K562 (cell line): ENCODE data around the gene TXNRD2. TPM values are rescaled to one million over a fixed set of nuclear protein-coding genes. Genes with fewer than 3 reads are reported as not detected.
A peak's percentile ranks its signal among the peaks of the same experiment; 100 is the strongest.

Experiments used
- ATAC-seq: fragments of 200-7000 bp; cut with Tn5 transposase; 3 replicates; pipeline ENCODE4 v1.9.1; 2020; ENCODE audit warnings: moderate library complexity
- BruUV-seq: library from RNA; stranded (reverse); fragments of 400-500 nt; replicated peaks from 2 replicates; lab custom pipeline; 2021; lab: Mats Ljungman, UMichigan
- CTCF ChIA-PET: fragments of 300-600 bp; formaldehyde crosslinking; extraction: SDS; loops from one replicate; lab custom pipeline; 2021; ENCODE audit warnings: low intra/inter-chr PET ratio; lab: Yijun Ruan, JAX
- POLR2A ChIA-PET: fragments of 300-600, 350-650 bp; sonication (Branson Sonifier 250); formaldehyde crosslinking; extraction: SDS; loops from one replicate; lab custom pipeline; 2021; ENCODE audit warnings: antibody characterized with exemption, inconsistent platforms; lab: Yijun Ruan, JAX
- DNase-seq, 4 experiments: peaks; one replicate each; pipeline versions ENCODE4 v3.0.0 to v3.0.0-alpha.2; 2011 to 2018; ENCODE audit warnings: low spot score in 3 of 4, mixed read lengths in 3 of 4; ENCODE audit errors: extremely low read depth in 1 of 4
- FAIRE-seq: peaks from 2 replicates; lab custom pipeline; 2011; peaks lifted over from hg19 to GRCh38; lab: Jason Lieb, UNC
- H2AFZ ChIP-seq: 2 replicates; pipeline ENCODE4 v1.6.0; 2011; ENCODE audit warnings: low read depth, low read length, control low read depth, inconsistent platforms
- H3K27ac ChIP-seq: fragments of 200-600 bp; 3 replicates; pipeline ENCODE4 v1.8.0; 2011; ENCODE audit warnings: low read depth, mild to moderate bottlenecking, control low read depth, inconsistent platforms, low read length, moderate library complexity, mixed read lengths; ENCODE audit errors: extremely low read depth
- H3K27me3 ChIP-seq, 2 experiments: fragments of 300-600 bp in 1 of 2; 2 replicates in 1 of 2; 3 replicates in 1 of 2; pipeline versions ENCODE4 v1.6.0 to v1.8.0; 2011; ENCODE audit warnings: inconsistent platforms in 2 of 2, low read length in 2 of 2, mild to moderate bottlenecking in 1 of 2, mixed read lengths in 1 of 2, moderate library complexity in 1 of 2; ENCODE audit not compliant: control insufficient read depth in 2 of 2, insufficient read depth in 2 of 2
- H3K36me3 ChIP-seq: fragments of 300-600 bp; 3 replicates; pipeline ENCODE4 v1.8.0; 2011; ENCODE audit warnings: mild to moderate bottlenecking, low read length, inconsistent platforms; ENCODE audit not compliant: control insufficient read depth, insufficient read depth
- H3K4me1 ChIP-seq, 2 experiments: fragments of 200-600 bp in 1 of 2; replicated peaks in 1 of 2; 2 replicates in 1 of 2; 3 replicates in 1 of 2; pipeline versions ENCODE4 v1.5.1 to v1.8.0; 2011; ENCODE audit warnings: inconsistent platforms in 2 of 2, low read length in 2 of 2, mild to moderate bottlenecking in 1 of 2, mixed read lengths in 1 of 2, moderate library complexity in 1 of 2; ENCODE audit not compliant: control insufficient read depth in 2 of 2, insufficient read depth in 2 of 2
- H3K4me2 ChIP-seq: 2 replicates; pipeline ENCODE4 v1.6.1; 2011; ENCODE audit warnings: low read length, control low read depth, inconsistent platforms, mixed read lengths; ENCODE audit not compliant: insufficient read depth
- H3K4me3 ChIP-seq: fragments of 200-600 bp; sonication (generic), shearing (Covaris generic); 2 replicates; pipeline ENCODE4 v1.5.1; 2016; ENCODE audit warnings: control low read depth, inconsistent platforms
- H3K79me2 ChIP-seq: fragments of 200-600 bp; 3 replicates; pipeline ENCODE4 v1.8.0; 2011; ENCODE audit warnings: low read length, inconsistent platforms; ENCODE audit not compliant: control insufficient read depth, insufficient read depth
- H3K9ac ChIP-seq, 2 experiments: 2 replicates each; pipeline versions ENCODE4 v1.6.0 to v1.6.1; 2011; ENCODE audit warnings: low read depth in 2 of 2, low read length in 2 of 2, control low read depth in 1 of 2, inconsistent platforms in 1 of 2, mild to moderate bottlenecking in 1 of 2, mixed read lengths in 1 of 2; ENCODE audit not compliant: insufficient read depth in 1 of 2
- H3K9me1 ChIP-seq: one replicate; pipeline ENCODE4 v1.6.0; 2011; ENCODE audit warnings: inconsistent platforms, mild to moderate bottlenecking, low read length, moderate library complexity; ENCODE audit not compliant: control insufficient read depth, insufficient read depth
- H3K9me3 ChIP-seq: replicated peaks from 2 replicates; pipeline ENCODE4 v1.5.1; 2011; ENCODE audit warnings: low read depth, low read length, inconsistent platforms; ENCODE audit not compliant: control insufficient read depth, insufficient read depth
- H4K20me1 ChIP-seq: replicated peaks from 2 replicates; pipeline ENCODE4 v1.6.1; 2011; ENCODE audit warnings: low read length, inconsistent platforms, mixed read lengths; ENCODE audit not compliant: control insufficient read depth, insufficient read depth
- DIDO1 ChIP-seq: fragments of 450-650 bp; IDR thresholded peaks from 2 replicates; pipeline ENCODE4 v1.6.1; 2016; ENCODE audit warnings: low read depth, missing biosample characterization, missing genetic modification characterization
- ELF2 ChIP-seq: fragments of 250-450 bp; sonication (Bioruptor Pico); IDR thresholded peaks from 2 replicates; pipeline ENCODE4 v1.5.0; 2021; ENCODE audit warnings: mild to moderate bottlenecking
- KLF1 ChIP-seq: fragments of 450-650 bp; IDR thresholded peaks from 2 replicates; pipeline ENCODE4 v1.6.1; 2016; ENCODE audit warnings: missing genetic modification characterization, missing compliant biosample characterization
- LARP7 ChIP-seq: fragments of 450-650 bp; IDR thresholded peaks from 2 replicates; pipeline ENCODE4 v1.6.1; 2016
- LEF1 ChIP-seq: fragments of 450-650 bp; IDR thresholded peaks from 2 replicates; pipeline ENCODE4 v1.6.1; 2016; ENCODE audit warnings: mild to moderate bottlenecking
- NFE2 ChIP-seq: IDR thresholded peaks from 2 replicates; pipeline ENCODE4 v1.6.1; 2014; ENCODE audit warnings: antibody characterized with exemption, low read depth
- NFIX ChIP-seq: fragments of 250-450 bp; sonication (Bioruptor Pico); IDR thresholded peaks from 2 replicates; pipeline ENCODE4 v1.4.0; 2020; ENCODE audit warnings: low read depth, mild to moderate bottlenecking, moderate library complexity
- TCF7 ChIP-seq: sonication (generic); IDR thresholded peaks from 2 replicates; pipeline ENCODE4 v1.6.1; 2016; ENCODE audit warnings: antibody characterized with exemption, borderline replicate concordance
- ZNF274 ChIP-seq: IDR thresholded peaks from 2 replicates; pipeline ENCODE4 v1.6.1; 2011; ENCODE audit warnings: low read depth, mild to moderate bottlenecking, low read length, moderate library complexity, borderline replicate concordance
- ZNF445 ChIP-seq: fragments of 250-450 bp; sonication (Bioruptor Pico); IDR thresholded peaks from 2 replicates; pipeline ENCODE4 v1.4.0; 2020; ENCODE audit warnings: low read depth, mild to moderate bottlenecking, moderate library complexity
- ZNF644 ChIP-seq: fragments of 200-800 bp; sonication (Bioruptor generic); IDR thresholded peaks from 2 replicates; pipeline ENCODE4 v1.6.1; 2016; ENCODE audit warnings: low read depth, missing genetic modification characterization, missing compliant biosample characterization
- WGBS: fragments of 100-300 bp; shearing (Covaris generic); methylation state at CpG from one replicate; pipeline ENCODE4 v1.1.6; 2016; ENCODE audit warnings: low coverage, mixed read lengths; ENCODE audit not compliant: insufficient coverage; ENCODE audit errors: missing lambda C conversion rate; 5-methylcytosine and 5-hydroxymethylcytosine counted together
- in situ Hi-C: fragments of 300-500 bp; cut with MboI; formaldehyde crosslinking; loops from 4 replicates; pipeline ENCODE4 v1.15.0; 2018; ENCODE audit warnings: inconsistent platforms, mixed read lengths
- intact Hi-C: fragments of 100-400 bp; cut with micrococcal nuclease; formaldehyde crosslinking; loops from 2 replicates; pipeline ENCODE4 v1.14.2; 2022
- polyA plus RNA-seq, 8 experiments: library from polyadenylated mRNA; depleted of rRNA in 4 of 8; stranded (reverse) in 5 of 8; unstranded in 3 of 8; fragments of >200 nt; fragmentation: Nextera tagmentation in 2 of 8; fragmentation: Illumina TruSeq in 1 of 8; extraction: Ambion mirVana in 2 of 8; extraction: Trizol in 1 of 8; gene quantifications; 2 replicates each; pipeline versions ENCODE4 v1.2.1 to v1.2.3, GENCODE V29; 2011 to 2014; ENCODE audit warnings: inconsistent platforms in 1 of 8, missing spikeins in 1 of 8
- total RNA-seq, 7 experiments: library from RNA; depleted of rRNA in 6 of 7; stranded (reverse); fragments of >200 nt in 6 of 7; fragmentation: Illumina TruSeq in 2 of 7; extraction: Trizol in 2 of 7; gene quantifications; 2 replicates each; pipeline versions ENCODE4 v1.2.1 to v1.2.3, GENCODE V29; 2011 to 2021; ENCODE audit warnings: low replicate concordance in 1 of 7
- TF ChIP-seq, protein P1 (sequence below): fragments of 450-650 bp; IDR thresholded peaks from 2 replicates; pipeline ENCODE4 v1.6.1; 2017; ENCODE audit warnings: antibody characterized with exemption, mild to moderate bottlenecking
- TF ChIP-seq, protein P2 (sequence below): fragments of 250-450 bp; sonication (Bioruptor Pico); IDR thresholded peaks from 2 replicates; pipeline ENCODE4 v1.8.0; 2022; ENCODE audit warnings: moderate library complexity, mild to moderate bottlenecking, inconsistent platforms
- TF ChIP-seq, protein P3 (sequence below): fragments of 250-450 bp; sonication (Bioruptor Pico); IDR thresholded peaks from 2 replicates; pipeline ENCODE4 v1.8.0; 2022; ENCODE audit warnings: inconsistent platforms

The TXNRD2 gene
- total and polyA plus RNA-seq, 9 of the 15 experiments (the other 6 are each of a cell fraction or from before 2014, with no cell fraction given) = 3.3 to 80.2 (median 49.4) TPM

DNA sequence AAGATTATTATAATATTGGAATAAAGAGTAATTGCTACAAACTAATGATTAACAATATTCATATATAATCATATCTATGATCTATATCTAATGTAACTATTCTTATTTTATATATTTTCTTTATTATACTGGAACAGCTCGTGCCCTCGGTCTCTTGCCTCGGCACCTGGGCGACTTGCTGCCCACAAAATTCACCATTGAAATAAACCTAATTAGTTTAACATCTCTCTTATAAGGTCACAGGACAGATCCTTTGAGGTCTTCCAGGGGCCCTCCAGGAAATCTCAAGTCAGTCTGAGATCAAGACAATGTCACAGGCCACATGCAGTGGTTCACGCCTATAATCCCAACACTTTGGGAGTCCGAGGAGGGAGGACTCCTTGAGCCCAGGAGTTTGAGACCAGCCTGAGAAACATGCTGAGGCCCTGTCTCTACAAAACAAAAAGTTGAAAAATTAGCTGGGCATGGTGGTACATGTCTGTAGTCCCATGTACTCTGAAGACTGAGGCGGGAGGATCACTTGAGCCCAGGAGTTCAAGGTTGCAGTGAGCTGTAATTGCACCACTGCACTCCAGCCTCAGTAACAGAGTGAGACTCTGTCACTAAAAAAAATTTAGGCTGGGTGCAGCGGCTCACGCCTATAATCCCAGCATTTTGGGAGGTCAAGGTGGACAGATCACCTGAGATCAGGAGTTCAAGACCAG is 6.6 kb upstream of the TXNRD2 start:
- Histone ChIP-seq H3K27ac (peak overlapping the region; percentile 92; the same call in 2 of the 3 replicates), H3K36me3 (peaks cover 56% of the 10 kb centered on the region), H3K4me1 (peaks cover 28 to 30% of the 10 kb centered on the region in 2 experiments), H3K9me1 (no peaks in the 10 kb centered on the region), H2AFZ (no peak overlapping the region), H3K4me3 (no peak overlapping the region), H3K79me2 (peaks cover 68% of the 10 kb centered on the region), H3K9ac (no peak overlapping the region; a peak in 2 of 4 replicates), H3K9me3 (no peaks in the 10 kb centered on the region), H3K27me3 (no peaks in the 10 kb centered on the region), H3K4me2 (no peak overlapping the region; the same call in 1 of the 2 replicates), H4K20me1 (peaks cover 4% of the 10 kb centered on the region)
- no peak for DNase-seq
- ChIA-PET POLR2A (interaction anchor here (0.6 to 2.4 kb wide), 23 partner anchors 9 to 307 kb away, joined by 3 to 11 read pairs (median 4); partner anchors contain the start of gene GP1BB), CTCF (interaction anchor here (0.6 to 2.4 kb wide), 7 partner anchors 38 to 230 kb away, joined by 3 to 21 read pairs (median 4); no protein-coding TSS in a partner anchor)
- no TSS peak for BruUV-seq
- in situ Hi-C loops (no loop called here), intact Hi-C loops (no loop called here)
- no peak for FAIRE-seq
- ATAC-seq = no peak
- 78% methylated on average over 9 of the region's 9 CpGs for WGBS
- 0 out of 2 replicates have a peak, but pooled peaks have one; percentile 3 for TF ChIP-seq ZNF445
- no peak for TF ChIP-seq ZNF644 (tag)
- no peak for TF ChIP-seq DIDO1 (tag)
- TF ChIP-seq, protein P1, sequence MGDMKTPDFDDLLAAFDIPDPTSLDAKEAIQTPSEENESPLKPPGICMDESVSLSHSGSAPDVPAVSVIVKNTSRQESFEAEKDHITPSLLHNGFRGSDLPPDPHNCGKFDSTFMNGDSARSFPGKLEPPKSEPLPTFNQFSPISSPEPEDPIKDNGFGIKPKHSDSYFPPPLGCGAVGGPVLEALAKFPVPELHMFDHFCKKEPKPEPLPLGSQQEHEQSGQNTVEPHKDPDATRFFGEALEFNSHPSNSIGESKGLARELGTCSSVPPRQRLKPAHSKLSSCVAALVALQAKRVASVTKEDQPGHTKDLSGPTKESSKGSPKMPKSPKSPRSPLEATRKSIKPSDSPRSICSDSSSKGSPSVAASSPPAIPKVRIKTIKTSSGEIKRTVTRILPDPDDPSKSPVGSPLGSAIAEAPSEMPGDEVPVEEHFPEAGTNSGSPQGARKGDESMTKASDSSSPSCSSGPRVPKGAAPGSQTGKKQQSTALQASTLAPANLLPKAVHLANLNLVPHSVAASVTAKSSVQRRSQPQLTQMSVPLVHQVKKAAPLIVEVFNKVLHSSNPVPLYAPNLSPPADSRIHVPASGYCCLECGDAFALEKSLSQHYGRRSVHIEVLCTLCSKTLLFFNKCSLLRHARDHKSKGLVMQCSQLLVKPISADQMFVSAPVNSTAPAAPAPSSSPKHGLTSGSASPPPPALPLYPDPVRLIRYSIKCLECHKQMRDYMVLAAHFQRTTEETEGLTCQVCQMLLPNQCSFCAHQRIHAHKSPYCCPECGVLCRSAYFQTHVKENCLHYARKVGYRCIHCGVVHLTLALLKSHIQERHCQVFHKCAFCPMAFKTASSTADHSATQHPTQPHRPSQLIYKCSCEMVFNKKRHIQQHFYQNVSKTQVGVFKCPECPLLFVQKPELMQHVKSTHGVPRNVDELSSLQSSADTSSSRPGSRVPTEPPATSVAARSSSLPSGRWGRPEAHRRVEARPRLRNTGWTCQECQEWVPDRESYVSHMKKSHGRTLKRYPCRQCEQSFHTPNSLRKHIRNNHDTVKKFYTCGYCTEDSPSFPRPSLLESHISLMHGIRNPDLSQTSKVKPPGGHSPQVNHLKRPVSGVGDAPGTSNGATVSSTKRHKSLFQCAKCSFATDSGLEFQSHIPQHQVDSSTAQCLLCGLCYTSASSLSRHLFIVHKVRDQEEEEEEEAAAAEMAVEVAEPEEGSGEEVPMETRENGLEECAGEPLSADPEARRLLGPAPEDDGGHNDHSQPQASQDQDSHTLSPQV = no peak
- no peak for TF ChIP-seq ZNF274
- TF ChIP-seq, protein P2, sequence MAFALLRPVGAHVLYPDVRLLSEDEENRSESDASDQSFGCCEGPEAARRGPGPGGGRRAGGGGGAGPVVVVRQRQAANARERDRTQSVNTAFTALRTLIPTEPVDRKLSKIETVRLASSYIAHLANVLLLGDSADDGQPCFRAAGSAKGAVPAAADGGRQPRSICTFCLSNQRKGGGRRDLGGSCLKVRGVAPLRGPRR (CRISPR knock-in tag) = 0 out of 2 replicates have a peak, but pooled peaks have one; percentile 38
- TF ChIP-seq TCF7 = no peak
- TF ChIP-seq NFE2 = no peak
- no peak for TF ChIP-seq ELF2 (CRISPR knock-in tag)
- TF ChIP-seq KLF1 (tag) = no peak
- TF ChIP-seq NFIX (CRISPR knock-in tag) = peak; percentile 18; the same call in 1 of the 2 replicates
- no peak for TF ChIP-seq LEF1
- TF ChIP-seq LARP7 = no peak
- TF ChIP-seq, protein P3, sequence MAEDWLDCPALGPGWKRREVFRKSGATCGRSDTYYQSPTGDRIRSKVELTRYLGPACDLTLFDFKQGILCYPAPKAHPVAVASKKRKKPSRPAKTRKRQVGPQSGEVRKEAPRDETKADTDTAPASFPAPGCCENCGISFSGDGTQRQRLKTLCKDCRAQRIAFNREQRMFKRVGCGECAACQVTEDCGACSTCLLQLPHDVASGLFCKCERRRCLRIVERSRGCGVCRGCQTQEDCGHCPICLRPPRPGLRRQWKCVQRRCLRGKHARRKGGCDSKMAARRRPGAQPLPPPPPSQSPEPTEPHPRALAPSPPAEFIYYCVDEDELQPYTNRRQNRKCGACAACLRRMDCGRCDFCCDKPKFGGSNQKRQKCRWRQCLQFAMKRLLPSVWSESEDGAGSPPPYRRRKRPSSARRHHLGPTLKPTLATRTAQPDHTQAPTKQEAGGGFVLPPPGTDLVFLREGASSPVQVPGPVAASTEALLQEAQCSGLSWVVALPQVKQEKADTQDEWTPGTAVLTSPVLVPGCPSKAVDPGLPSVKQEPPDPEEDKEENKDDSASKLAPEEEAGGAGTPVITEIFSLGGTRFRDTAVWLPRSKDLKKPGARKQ = peak; percentile 82
